ENCODE results near the gene SIN3A. TPM values are rescaled to one million over a fixed set of nuclear protein-coding genes. Genes with fewer than 3 reads are reported as not detected.
A peak's percentile ranks its signal among the peaks of the same experiment; 100 is the strongest.

The SIN3A gene
- total and polyA plus RNA-seq, 9 of the 15 experiments (the other 6 are each of a cell fraction or from before 2014, with no cell fraction given) = 11.1 to 70.3 (median 25.3) TPM

- TF ChIP-seq, protein P1, sequence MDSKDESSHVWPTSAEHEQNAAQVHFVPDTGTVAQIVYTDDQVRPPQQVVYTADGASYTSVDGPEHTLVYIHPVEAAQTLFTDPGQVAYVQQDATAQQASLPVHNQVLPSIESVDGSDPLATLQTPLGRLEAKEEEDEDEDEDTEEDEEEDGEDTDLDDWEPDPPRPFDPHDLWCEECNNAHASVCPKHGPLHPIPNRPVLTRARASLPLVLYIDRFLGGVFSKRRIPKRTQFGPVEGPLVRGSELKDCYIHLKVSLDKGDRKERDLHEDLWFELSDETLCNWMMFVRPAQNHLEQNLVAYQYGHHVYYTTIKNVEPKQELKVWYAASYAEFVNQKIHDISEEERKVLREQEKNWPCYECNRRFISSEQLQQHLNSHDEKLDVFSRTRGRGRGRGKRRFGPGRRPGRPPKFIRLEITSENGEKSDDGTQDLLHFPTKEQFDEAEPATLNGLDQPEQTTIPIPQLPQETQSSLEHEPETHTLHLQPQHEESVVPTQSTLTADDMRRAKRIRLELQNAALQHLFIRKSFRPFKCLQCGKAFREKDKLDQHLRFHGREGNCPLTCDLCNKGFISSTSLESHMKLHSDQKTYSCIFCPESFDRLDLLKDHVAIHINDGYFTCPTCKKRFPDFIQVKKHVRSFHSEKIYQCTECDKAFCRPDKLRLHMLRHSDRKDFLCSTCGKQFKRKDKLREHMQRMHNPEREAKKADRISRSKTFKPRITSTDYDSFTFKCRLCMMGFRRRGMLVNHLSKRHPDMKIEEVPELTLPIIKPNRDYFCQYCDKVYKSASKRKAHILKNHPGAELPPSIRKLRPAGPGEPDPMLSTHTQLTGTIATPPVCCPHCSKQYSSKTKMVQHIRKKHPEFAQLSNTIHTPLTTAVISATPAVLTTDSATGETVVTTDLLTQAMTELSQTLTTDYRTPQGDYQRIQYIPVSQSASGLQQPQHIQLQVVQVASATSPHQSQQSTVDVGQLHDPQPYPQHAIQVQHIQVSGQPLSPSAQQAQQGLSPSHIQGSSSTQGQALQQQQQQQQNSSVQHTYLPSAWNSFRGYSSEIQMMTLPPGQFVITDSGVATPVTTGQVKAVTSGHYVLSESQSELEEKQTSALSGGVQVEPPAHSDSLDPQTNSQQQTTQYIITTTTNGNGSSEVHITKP (IDR thresholded peaks at IDR 0.05; ENCODE audit: partially characterized antibody) = peak; percentile 45
- TF ChIP-seq ETS1 (conservative IDR thresholded peaks at IDR 0.05; ENCODE audit: control insufficient read depth, low read depth, low read length) = peak; percentile 16; the same call in 1 of the 2 replicates
- TF ChIP-seq MEF2D (tag; conservative IDR thresholded peaks at IDR 0.05; ENCODE audit: low read depth) = no peak
- TF ChIP-seq ZNF436 (CRISPR knock-in tag; IDR thresholded peaks at IDR 0.05) = no peak
- TF ChIP-seq, protein P2, sequence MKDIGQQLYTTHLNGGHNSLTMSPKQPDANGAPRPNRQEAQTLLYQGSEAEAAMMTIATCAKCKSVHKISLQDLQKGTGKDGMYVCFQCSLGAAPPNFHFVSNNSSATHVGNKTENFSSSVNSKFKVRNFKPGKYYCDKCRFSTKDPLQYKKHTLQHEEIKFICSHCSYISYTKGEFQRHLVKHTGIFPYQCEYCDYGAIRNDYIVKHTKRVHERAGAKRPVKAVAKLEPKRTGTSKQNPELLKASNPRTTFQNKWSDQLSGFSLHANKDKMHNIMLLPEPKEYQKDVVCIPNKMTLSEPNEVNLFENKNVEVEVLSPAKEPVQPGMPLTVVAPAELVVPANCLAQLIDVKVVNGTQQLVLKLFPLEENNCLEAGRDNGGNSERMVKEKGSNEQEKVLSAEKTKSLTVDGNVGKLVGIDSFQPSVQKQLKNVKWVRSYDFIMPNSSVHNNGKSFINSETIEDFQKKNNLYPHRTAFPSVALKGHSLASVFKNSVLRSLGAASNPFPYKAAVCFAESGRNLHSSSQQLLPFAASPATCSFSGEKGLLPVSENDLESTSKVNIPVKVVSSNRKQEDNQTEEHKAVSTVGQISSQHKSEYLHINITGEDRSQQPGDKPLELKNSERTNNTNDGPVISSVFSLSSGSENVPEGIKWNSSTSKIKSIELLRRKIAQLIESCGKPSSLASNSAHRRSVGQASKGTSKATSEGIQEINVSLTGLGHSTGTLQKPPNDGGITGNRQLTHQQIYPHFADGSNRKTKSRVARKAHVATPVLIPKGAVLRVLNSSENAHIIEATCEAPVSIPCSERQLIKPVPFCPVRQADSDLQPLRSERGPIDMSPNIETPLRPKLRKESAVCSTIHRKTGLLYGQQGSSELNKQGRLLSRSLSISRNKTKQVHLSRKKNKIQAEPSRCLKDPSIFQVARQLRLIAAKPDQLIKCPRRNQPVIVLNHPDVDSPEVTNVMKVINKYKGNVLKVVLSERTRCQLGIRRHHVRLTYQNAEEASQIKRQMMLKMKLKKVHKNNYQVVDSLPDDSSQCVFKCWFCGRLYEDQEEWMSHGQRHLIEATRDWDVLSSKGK (CRISPR knock-in tag; IDR thresholded peaks at IDR 0.05) = no peak
- TF ChIP-seq, protein P3, sequence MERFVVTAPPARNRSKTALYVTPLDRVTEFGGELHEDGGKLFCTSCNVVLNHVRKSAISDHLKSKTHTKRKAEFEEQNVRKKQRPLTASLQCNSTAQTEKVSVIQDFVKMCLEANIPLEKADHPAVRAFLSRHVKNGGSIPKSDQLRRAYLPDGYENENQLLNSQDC (CRISPR knock-in tag; IDR thresholded peaks at IDR 0.05) = no peak
- TF ChIP-seq ZNF274 (IDR thresholded peaks at IDR 0.05; ENCODE audit: borderline replicate concordance, low read depth, low read length) = no peak
- TF ChIP-seq, protein P4, sequence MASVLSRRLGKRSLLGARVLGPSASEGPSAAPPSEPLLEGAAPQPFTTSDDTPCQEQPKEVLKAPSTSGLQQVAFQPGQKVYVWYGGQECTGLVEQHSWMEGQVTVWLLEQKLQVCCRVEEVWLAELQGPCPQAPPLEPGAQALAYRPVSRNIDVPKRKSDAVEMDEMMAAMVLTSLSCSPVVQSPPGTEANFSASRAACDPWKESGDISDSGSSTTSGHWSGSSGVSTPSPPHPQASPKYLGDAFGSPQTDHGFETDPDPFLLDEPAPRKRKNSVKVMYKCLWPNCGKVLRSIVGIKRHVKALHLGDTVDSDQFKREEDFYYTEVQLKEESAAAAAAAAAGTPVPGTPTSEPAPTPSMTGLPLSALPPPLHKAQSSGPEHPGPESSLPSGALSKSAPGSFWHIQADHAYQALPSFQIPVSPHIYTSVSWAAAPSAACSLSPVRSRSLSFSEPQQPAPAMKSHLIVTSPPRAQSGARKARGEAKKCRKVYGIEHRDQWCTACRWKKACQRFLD (CRISPR knock-in tag; IDR thresholded peaks at IDR 0.05) = no peak
- no peak for TF ChIP-seq ZNF507 (tag; conservative IDR thresholded peaks at IDR 0.05)
- TF ChIP-seq FOXJ3 (CRISPR knock-in tag; IDR thresholded peaks at IDR 0.05) = no peak
- no peak for TF ChIP-seq SIRT6 (IDR thresholded peaks at IDR 0.05; ENCODE audit: low read depth, low read length)
- TF ChIP-seq IRF9 (tag; IDR thresholded peaks at IDR 0.05) = no peak
- no peak for TF ChIP-seq SMARCC2 (IDR thresholded peaks at IDR 0.05; ENCODE audit: low read depth)
These were observed 936 bp downstream of the SIN3A start (continued) for GRCh38 chr15:75450307-75451201.

All from K562 (cell line).